Left cardiac atrium (tissue), 4 donors: ENCODE measurements around the gene TCF4. TPM values are rescaled to one million over a fixed set of nuclear protein-coding genes. Genes with fewer than 3 reads are reported as not detected.

Experiments used
- ATAC-seq, 2 donors: fragments of 200-7000 bp; cut with Tn5 transposase; one replicate each; pipeline ENCODE4 v1.9.1; 2020; ENCODE audit warnings: mild to moderate bottlenecking in 2 of 2, moderate library complexity in 2 of 2
- DNase-seq: peaks from one replicate; pipeline ENCODE4 v3.0.0-alpha.2; 2020
- intact Hi-C, 2 donors: fragments of 100-400 bp; cut with DNase I; formaldehyde crosslinking; loops; one replicate each; pipeline versions ENCODE4 v1.14.1 to v1.15.1; 2022 to 2023
- total RNA-seq, 2 donors: library from RNA; stranded (reverse); fragmentation: NEBNext Ultra II Directional; extraction: Animal tissue kit (Norgen Biotek cat#: 25700); gene quantifications; one replicate each; pipeline ENCODE4 v1.2.1, GENCODE V29; 2021
- donor health status: DM: no; HTN: yes; CAD: no.
- donor health status: DM: no; HTN: yes; CAD: no; lungs with severe emphysema.
- donor health status: DM: yes; HTN: yes; CAD: no.
- donor health status: Dilated cardiomyopathy.

TCF4 gene
- total RNA-seq, 2 donors from 2014 or later: 58.5 to 77.4 TPM

GRCh38 chr18:55252053-55252675 is 335.8 kb downstream of the TCF4 start:
- peak; percentile 41 to 43 for ATAC-seq
- intact Hi-C loops: no loop called here
- no peak for DNase-seq

- ATAC-seq (peak in 1 of 2 donors; percentile 57), DNase-seq (no peak)
- intact Hi-C loops: no loop called here
These were observed 336.6 kb downstream of the TCF4 start for GRCh38 chr18:55251254-55251971.

DNA sequence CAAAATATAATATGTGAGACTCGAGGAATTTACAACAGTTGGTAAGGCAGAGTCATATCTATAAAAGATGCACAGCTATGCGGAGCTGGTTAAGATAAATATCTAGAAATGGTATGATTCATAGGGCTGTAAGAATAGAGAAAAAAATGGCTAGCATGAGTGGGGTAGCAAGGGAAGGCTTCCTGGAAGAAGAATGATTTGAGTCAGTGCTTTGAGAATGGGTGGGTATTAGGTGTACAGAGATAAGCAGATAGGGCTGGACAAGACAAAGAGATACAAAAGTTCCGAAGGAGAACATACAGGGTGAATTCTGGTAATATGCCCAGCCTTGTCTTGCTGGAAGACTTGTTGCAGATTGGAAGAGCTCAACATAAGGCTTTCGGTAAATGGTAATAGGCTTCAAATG is 337.2 kb downstream of the TCF4 start:
- ATAC-seq (no peak), DNase-seq (no peak)
- intact Hi-C loops: no loop called here

- ATAC-seq (no peak), DNase-seq (no peak)
- intact Hi-C loops: no loop called here
These were observed 338.4 kb downstream of the TCF4 start for GRCh38 chr18:55249550-55249949.

GRCh38 chr18:55248495-55248894 is 339.5 kb downstream of the TCF4 start:
- intact Hi-C loops: no loop called here
- ATAC-seq: no peak
- DNase-seq: no peak

- intact Hi-C loops: no loop called here
- DNase-seq (no peak), ATAC-seq (no peak)
These were observed 341.0 kb downstream of the TCF4 start for GRCh38 chr18:55247032-55247431.

- DNase-seq (no peak), ATAC-seq (no peak)
- intact Hi-C loops: no loop called here
These were observed 341.7 kb downstream of the TCF4 start for GRCh38 chr18:55246278-55246677.

- ATAC-seq (peak in 1 of 2 donors; percentile 45), DNase-seq (no peak)
- intact Hi-C loops: no loop called here
These were observed 342.8 kb downstream of the TCF4 start for GRCh38 chr18:55245211-55245614.

- DNase-seq: no peak
- intact Hi-C loops: loop anchor here in 1 of 2 donors (5.0 kb wide), 1 partner anchor 73 kb away; no protein-coding TSS in a partner anchor
- peak; percentile 42 to 63 for ATAC-seq
These were observed 343.4 kb downstream of the TCF4 start for GRCh38 chr18:55244546-55244945.

DNA sequence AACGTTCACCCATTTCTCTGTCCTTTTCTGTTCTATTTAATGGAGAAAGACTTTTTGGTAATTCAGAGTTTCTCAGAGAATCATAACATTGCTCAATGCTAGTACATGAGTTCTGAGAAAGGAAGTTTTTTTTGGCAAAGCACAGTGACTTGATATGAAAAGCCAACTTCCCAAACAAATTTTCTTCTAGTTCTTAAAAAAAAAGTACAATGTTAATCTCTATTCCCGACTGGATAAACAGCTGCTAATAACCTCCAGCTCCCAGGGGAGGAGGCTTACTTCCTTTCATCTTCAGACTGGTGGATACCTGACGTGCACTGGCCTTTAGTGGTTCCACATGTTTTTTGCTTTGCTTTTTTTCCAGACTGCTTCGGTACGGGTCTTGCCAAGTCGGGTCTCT is 344.1 kb downstream of the TCF4 start:
- intact Hi-C loops: loop anchor here in 1 of 2 donors (5.0 kb wide), 1 partner anchor 73 kb away; no protein-coding TSS in a partner anchor
- DNase-seq: peak; percentile 53
- ATAC-seq: peak; percentile 82 to 90

GRCh38 chr18:55243255-55243654 is 344.7 kb downstream of the TCF4 start:
- no peak for ATAC-seq
- intact Hi-C loops: loop anchor here in 1 of 2 donors (5.0 kb wide), 1 partner anchor 74 kb away; no protein-coding TSS in a partner anchor
- no peak for DNase-seq

DNA sequence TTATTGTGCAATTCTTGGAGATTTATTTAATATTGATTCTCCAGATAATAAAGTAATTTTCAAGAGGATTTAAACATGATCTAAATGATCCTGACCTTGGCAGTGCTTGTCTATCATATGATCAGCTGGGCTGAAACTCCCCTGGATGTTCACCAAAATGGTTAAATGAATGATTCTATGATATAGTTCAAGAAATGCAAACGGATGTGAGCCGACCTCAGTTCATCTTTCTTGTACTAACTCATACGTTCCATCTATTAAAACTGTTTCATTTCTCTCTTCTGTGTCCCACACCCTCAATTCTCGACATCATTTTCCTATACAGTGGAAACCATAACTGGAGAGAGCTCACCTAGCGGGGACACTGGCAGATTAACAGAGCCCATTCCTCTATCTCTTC is 347.0 kb downstream of the TCF4 start:
- DNase-seq (no peak), ATAC-seq (no peak)
- intact Hi-C loops: loop anchor here in 1 of 2 donors (5.0 kb wide), 1 partner anchor 76 kb away; no protein-coding TSS in a partner anchor

DNA sequence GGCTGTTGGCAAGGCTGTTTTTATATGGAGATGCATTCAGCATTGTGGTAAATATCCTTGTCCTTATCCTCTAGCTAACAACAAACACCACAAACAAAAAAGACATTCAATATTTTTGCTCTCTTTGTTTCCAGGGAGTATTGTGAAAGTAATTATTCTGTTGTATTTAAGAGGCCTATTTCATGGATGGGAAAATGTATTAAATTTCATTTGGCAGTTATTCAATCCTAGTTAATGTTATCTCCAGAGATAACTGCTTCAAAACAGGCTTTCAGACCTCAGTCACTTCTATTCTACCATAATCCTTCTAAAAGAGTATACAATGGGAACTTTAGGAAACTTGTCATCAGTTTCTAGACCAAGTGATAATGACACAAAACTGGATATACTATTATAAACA is 348.3 kb downstream of the TCF4 start:
- ATAC-seq: no peak
- no peak for DNase-seq
- intact Hi-C loops: loop anchor here in 1 of 2 donors (5.0 to 10.0 kb wide), 3 partner anchors 78 to 345 kb away; partner anchors contain the start of gene TCF4

- ATAC-seq (no peak), DNase-seq (no peak)
- intact Hi-C loops: loop anchor here in 1 of 2 donors (5.0 to 10.0 kb wide), 2 partner anchors 175 to 347 kb away; partner anchors contain the start of gene TCF4
These were observed 350.3 kb downstream of the TCF4 start for GRCh38 chr18:55237660-55238059.

DNA sequence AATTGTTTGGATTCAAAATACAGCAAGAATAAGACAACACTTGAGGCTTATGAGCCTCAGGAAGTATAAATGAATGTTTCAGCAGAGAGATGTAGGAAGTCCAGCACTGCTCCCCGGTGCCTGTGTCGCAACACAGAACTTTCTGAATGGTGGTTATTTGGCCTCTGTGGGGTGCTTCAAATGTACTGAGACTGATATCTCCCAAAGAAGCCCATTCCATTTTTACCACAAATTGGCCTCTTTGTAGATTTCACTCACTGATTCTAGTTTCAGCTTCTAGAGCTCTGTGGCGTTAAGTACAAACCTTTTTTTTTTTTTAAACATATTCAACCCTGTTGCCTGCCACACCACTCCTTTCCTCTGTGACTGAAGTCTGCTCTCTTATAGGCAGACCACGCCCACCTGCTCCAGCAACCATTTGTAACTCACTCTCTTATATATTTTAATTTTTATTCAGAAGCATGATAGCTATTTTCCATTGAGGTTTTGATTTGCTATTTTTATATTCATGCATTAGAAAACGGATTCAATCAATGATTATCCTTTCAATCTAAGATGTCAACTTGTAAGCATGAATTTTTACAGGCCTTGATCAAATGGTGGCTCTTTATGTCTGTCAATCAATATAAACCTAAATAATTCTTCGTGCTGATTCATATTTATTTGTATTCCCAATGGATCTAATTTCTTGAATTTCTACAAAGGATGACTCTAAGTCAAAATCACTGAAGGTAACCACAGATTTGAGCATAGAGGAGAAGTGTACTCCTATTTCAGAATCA is 351.7 kb downstream of the TCF4 start:
- intact Hi-C loops: loop anchor here in 1 of 2 donors (5.0 to 10.0 kb wide), 2 partner anchors 176 to 348 kb away; partner anchors contain the start of gene TCF4
- no peak for DNase-seq
- ATAC-seq: peak; percentile 44 to 53

DNA sequence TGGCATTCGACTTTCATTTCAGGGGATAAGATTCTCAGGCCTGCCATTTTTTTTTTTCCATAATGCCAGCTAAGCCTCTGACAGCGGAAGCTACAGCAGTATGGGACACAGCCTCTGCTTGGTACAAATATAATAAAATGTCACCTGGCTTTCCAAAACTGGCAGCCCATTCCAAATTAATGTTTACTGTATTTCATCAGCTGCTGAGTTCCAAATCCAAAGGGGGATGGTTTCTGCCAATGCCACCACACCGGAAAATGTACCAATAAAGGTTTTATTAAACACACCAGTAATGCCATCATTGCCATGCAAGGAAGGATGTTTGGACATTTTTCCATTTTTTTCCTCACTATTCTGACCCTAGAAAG is 352.9 kb downstream of the TCF4 start:
- no peak for ATAC-seq
- no peak for DNase-seq
- intact Hi-C loops: loop anchor here in 1 of 2 donors (2.0 to 10.0 kb wide), 4 partner anchors 177 to 1340 kb away; partner anchors contain the start of gene TCF4

- intact Hi-C loops: loop anchor here in 1 of 2 donors (2.0 to 10.0 kb wide), 4 partner anchors 178 to 1340 kb away; partner anchors contain the start of gene TCF4
- DNase-seq (peak; percentile 83), ATAC-seq (peak; percentile 91 to 93)
These were observed 353.5 kb downstream of the TCF4 start for GRCh38 chr18:55234366-55235093.

DNA sequence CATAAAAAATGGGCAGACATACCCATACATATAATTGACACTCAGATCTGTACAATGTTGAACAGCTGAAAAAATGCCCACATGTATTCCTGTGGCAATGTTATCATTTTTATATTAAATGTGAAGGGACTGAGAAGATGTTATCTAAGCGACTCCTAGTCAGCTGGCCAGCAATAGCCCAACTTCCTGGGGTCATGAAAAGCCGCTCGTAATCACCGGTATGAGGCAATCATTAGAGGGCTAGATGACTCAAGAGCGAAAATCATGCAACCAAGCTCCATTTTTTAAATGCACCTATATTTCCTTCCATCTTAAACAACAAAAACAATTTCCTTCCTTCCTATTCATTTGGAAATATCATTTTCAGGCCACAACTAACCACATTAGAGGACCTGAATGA is 354.1 kb downstream of the TCF4 start:
- intact Hi-C loops: loop anchor here in 1 of 2 donors (2.0 to 10.0 kb wide), 3 partner anchors 351 to 1341 kb away; partner anchors contain the start of gene TCF4
- ATAC-seq (no peak), DNase-seq (no peak)
